ENCODE results near the gene PEX7.
"Not testable (repeated sequence)": the region's sequence is repeated elsewhere in the genome, so short reads cannot be mapped to it uniquely, and the experiment has no call there.

Gene PEX7

GRCh38 chr6:136846477-136846876, 24.1 kb downstream of the PEX7 start:
- DNase-seq, result not testable (repeated sequence)

- not testable (repeated sequence) for DNase-seq
These were observed 27.7 kb downstream of the PEX7 start for GRCh38 chr6:136849979-136850563.

- no peak for DNase-seq
These were observed 37.0 kb downstream of the PEX7 start for GRCh38 chr6:136859430-136859829.

GRCh38 chr6:136860043-136860442, 37.7 kb downstream of the PEX7 start:
- DNase-seq, result no peak

- DNase-seq, result no peak
These were observed 40.3 kb downstream of the PEX7 start for GRCh38 chr6:136862662-136863061.

- no peak for DNase-seq
These were observed 41.4 kb downstream of the PEX7 start for GRCh38 chr6:136863752-136864151.

GRCh38 chr6:136864676-136865075, 42.3 kb downstream of the PEX7 start:
- no peak for DNase-seq

GRCh38 chr6:136866872-136867416, 44.6 kb downstream of the PEX7 start:
- DNase-seq, result no peak

GRCh38 chr6:136869451-136869850, 47.1 kb downstream of the PEX7 start:
- DNase-seq, result no peak

- DNase-seq, result no peak
These were observed 51.4 kb downstream of the PEX7 start for GRCh38 chr6:136873748-136874147.

- DNase-seq, result not testable (repeated sequence)
These were observed 54.1 kb downstream of the PEX7 start for GRCh38 chr6:136876469-136876868.

- no peak for DNase-seq
These were observed 58.5 kb downstream of the PEX7 start for GRCh38 chr6:136880748-136881460.

- DNase-seq, result no peak
These were observed 63.7 kb downstream of the PEX7 start for GRCh38 chr6:136886091-136886490.

- DNase-seq, result no peak
These were observed 65.6 kb downstream of the PEX7 start for GRCh38 chr6:136887953-136888352.

GRCh38 chr6:136889271-136890193, 67.1 kb downstream of the PEX7 start:
- no peak for DNase-seq

- no peak for DNase-seq
These were observed 67.9 kb downstream of the PEX7 start for GRCh38 chr6:136890194-136890839.

- no peak for DNase-seq
These were observed 68.6 kb downstream of the PEX7 start for GRCh38 chr6:136890986-136891385.

GRCh38 chr6:136893187-136893586, 70.8 kb downstream of the PEX7 start:
- DNase-seq, result no peak

- DNase-seq, result no peak
These were observed 73.5 kb downstream of the PEX7 start for GRCh38 chr6:136895901-136896300.

GRCh38 chr6:136897071-136897470, 74.7 kb downstream of the PEX7 start:
- no peak for DNase-seq

GRCh38 chr6:136901212-136901784, 78.9 kb downstream of the PEX7 start:
- no peak for DNase-seq

GRCh38 chr6:136904477-136904876, 82.1 kb downstream of the PEX7 start:
- not testable (repeated sequence) for DNase-seq
